Endothelial cell (in vitro differentiated cells): ENCODE results near the gene NOTUM. TPM values are rescaled to one million over a fixed set of nuclear protein-coding genes. Genes with fewer than 3 reads are reported as not detected.

Experiments used
- DNase-seq: peaks from one replicate; pipeline ENCODE4 v3.0.0; 2021; ENCODE audit warnings: low spot score
- H3K27ac Mint-ChIP-seq: one replicate; pipeline ENCODE4 v1.8.0; 2021; ENCODE audit warnings: mixed read lengths, inconsistent platforms; ENCODE audit not compliant: unreplicated experiment
- H3K27me3 Mint-ChIP-seq: one replicate; pipeline ENCODE4 v1.8.0; 2021; ENCODE audit warnings: mild to moderate bottlenecking, moderate library complexity, mixed read lengths, inconsistent platforms; ENCODE audit not compliant: unreplicated experiment
- H3K36me3 Mint-ChIP-seq: one replicate; pipeline ENCODE4 v1.8.0; 2021; ENCODE audit warnings: mild to moderate bottlenecking, low read depth, mixed read lengths, inconsistent platforms; ENCODE audit not compliant: unreplicated experiment
- H3K4me1 Mint-ChIP-seq: one replicate; pipeline ENCODE4 v1.8.0; 2021; ENCODE audit warnings: mild to moderate bottlenecking, mixed read lengths, inconsistent platforms; ENCODE audit not compliant: unreplicated experiment
- H3K4me3 Mint-ChIP-seq: one replicate; pipeline ENCODE4 v1.8.0; 2021; ENCODE audit warnings: mild to moderate bottlenecking, mixed read lengths, inconsistent platforms; ENCODE audit not compliant: unreplicated experiment
- H3K9me3 Mint-ChIP-seq: one replicate; pipeline ENCODE4 v1.8.0; 2021; ENCODE audit warnings: mixed read lengths, inconsistent platforms; ENCODE audit not compliant: unreplicated experiment
- total RNA-seq: library from RNA; stranded (reverse); fragmentation: NEBNext Ultra II Directional; extraction: Animal tissue kit (Norgen Biotek cat#: 25700); gene quantifications from one replicate; pipeline ENCODE4 v1.2.1, GENCODE V29; 2021; ENCODE audit not compliant: unreplicated experiment
- TF ChIP-seq, protein P1 (sequence below): fragments of 200-600 bp; sonication (generic); IDR thresholded peaks from one replicate; pipeline ENCODE4 v1.5.0; 2021; ENCODE audit warnings: antibody characterized with exemption; ENCODE audit not compliant: unreplicated experiment

The NOTUM gene
- total RNA-seq, 1 donor from 2014 or later = not detected

DNA sequence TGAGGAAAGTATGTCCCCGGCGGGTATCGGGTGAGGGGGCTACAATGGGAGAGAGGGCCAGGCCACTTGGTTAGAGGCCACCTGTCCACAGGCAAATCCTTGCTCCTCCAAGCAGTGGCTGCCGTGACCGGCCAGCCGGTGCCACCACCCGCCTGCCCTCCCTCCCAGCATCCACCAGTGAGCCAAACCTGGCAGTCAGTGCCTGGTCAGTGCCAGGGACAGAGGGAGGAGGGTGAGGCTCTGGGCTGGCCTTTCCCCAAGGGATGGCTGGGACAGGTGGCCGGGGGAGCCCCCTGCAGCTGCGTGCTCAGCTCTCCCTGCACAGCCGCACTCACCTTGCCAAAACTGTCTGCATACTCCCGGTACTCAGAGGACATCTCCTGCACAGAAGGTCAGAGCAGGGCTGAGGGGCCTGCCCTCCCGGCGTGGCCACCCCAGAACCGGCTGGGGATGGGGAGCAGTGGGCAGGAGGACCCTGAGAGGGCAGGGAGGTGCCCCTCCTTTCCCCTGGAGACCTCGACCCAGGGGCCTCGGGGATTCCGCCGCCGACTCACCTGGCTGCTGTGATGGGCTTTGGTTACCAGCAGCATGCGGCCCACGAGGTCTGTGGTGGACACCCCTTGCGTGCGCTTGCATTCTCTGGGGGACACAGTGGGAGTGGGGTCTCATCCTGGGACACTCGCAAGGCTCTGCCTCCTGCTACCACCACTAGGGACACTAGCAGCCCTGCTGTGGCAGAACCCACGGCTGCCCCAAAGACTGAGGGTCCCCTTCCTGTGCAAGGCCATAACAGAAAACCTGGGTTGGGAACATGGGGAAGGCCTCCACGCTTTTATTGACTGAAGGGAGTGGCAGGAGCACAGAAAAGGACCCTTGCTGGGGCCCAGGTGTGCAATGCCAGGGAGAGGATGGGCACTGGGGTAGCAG lies 53.5 kb downstream of the NOTUM start:
- TF ChIP-seq, protein P1, sequence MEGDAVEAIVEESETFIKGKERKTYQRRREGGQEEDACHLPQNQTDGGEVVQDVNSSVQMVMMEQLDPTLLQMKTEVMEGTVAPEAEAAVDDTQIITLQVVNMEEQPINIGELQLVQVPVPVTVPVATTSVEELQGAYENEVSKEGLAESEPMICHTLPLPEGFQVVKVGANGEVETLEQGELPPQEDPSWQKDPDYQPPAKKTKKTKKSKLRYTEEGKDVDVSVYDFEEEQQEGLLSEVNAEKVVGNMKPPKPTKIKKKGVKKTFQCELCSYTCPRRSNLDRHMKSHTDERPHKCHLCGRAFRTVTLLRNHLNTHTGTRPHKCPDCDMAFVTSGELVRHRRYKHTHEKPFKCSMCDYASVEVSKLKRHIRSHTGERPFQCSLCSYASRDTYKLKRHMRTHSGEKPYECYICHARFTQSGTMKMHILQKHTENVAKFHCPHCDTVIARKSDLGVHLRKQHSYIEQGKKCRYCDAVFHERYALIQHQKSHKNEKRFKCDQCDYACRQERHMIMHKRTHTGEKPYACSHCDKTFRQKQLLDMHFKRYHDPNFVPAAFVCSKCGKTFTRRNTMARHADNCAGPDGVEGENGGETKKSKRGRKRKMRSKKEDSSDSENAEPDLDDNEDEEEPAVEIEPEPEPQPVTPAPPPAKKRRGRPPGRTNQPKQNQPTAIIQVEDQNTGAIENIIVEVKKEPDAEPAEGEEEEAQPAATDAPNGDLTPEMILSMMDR = no peak
- no peaks in the 10 kb centered on the region for H3K36me3 Mint-ChIP-seq
- no peak for DNase-seq
- no peak overlapping the region for H3K4me3 Mint-ChIP-seq
- peaks cover 10% of the 10 kb centered on the region for H3K27me3 Mint-ChIP-seq
- H3K9me3 Mint-ChIP-seq = no peaks in the 10 kb centered on the region
- no peak overlapping the region for H3K27ac Mint-ChIP-seq
- no peaks in the 10 kb centered on the region for H3K4me1 Mint-ChIP-seq

DNA sequence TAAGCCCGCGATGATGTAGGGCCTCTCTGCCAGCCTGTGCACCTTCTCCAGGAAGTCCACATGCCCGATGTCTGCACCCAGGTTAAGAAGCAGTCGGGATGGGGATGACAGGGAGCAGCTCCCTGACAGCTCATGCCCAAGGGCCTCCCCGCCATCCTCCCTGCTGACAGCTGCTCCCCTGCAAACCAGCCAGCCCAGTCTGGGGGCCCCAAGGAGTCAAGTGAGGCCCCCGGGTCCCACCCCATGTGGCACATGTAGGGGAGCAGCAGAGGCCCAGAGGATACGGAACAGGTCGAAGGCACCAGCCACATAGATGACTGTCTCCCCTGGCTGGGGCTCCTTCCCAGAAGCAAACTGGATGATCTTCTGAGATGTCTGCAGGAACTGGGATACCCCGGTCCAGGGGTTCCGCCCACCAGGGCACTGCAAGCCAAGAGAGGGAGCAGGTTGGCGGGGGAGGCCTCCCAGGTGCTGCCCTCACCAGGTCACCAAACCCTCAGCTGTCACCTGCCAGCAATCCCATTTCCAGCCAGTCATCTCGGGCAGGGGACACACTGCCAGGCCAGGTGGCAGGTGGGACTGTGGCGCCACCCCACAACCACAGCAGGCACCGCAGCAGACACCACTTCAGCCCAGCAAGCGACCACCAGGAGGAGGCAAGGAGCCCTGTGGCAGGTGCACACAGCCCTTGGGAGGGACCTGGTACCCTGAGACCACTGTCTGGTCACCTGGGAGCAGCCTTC lies 54.3 kb downstream of the NOTUM start:
- H3K27me3 Mint-ChIP-seq = peaks cover 7% of the 10 kb centered on the region
- H3K36me3 Mint-ChIP-seq = no peaks in the 10 kb centered on the region
- no peaks in the 10 kb centered on the region for H3K4me1 Mint-ChIP-seq
- no peak for DNase-seq
- no peak overlapping the region for H3K4me3 Mint-ChIP-seq
- no peak overlapping the region for H3K27ac Mint-ChIP-seq
- no peaks in the 10 kb centered on the region for H3K9me3 Mint-ChIP-seq
- TF ChIP-seq, protein P1 = no peak

DNA sequence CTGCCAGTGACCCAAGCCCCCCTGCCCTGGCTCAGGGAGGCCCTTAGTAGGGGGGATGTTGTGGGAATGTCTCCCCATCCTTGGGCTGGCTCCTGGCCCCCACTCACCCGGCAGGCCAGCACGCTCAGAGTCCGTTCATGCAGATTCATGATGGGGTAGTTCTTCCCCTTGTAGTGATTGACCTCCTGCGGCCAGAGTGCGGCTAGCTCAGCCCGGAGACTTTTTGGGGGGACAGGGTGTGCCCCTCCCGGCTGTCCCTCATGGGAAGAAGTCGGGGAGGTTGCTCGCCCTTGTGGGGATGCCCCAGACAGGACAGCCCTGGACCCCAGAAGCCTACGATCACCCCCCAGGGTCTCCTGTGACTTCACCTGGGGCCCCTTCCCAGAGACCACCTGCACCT lies 55.0 kb downstream of the NOTUM start:
- H3K4me1 Mint-ChIP-seq = no peaks in the 10 kb centered on the region

DNA sequence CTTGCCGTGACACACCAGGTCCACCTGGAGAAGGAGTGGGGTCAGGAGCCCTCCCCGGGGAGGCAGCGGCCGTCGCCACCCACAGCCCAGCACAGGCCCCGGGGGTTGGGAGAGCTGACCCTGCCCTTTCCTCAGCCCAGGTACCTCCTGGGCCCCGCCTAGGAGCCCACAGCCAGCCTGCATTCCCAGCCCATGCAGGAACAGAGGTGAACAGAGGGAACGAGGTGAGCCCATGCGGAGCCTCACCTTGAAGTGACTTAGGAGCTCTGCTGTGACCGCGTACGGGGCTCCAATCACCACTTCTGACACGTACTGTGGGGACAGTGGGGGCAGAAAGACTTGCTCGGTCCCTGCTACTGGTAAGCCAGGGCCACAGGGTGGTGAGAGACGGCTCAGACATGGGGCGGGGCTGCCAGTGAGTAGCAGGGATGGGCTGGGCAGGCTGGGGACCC lies 55.5 kb downstream of the NOTUM start:
- TF ChIP-seq, protein P1 = no peak
- Mint-ChIP-seq H3K4me1 (no peaks in the 10 kb centered on the region), H3K27me3 (peaks cover 12% of the 10 kb centered on the region), H3K4me3 (no peak overlapping the region), H3K27ac (no peak overlapping the region), H3K36me3 (peaks cover 7% of the 10 kb centered on the region), H3K9me3 (no peaks in the 10 kb centered on the region)
- no peak for DNase-seq

More for the DNA sequence above, 55.0 kb downstream of the NOTUM start:
- Mint-ChIP-seq H3K36me3 (peaks cover 3% of the 10 kb centered on the region), H3K27me3 (peaks cover 11% of the 10 kb centered on the region), H3K9me3 (no peaks in the 10 kb centered on the region), H3K27ac (no peak overlapping the region), H3K4me3 (no peak overlapping the region)
- TF ChIP-seq, protein P1 = no peak
- no peak for DNase-seq
